NT2/D1 (cell line): Measurements from ENCODE around the gene TCP11L2.

Experiments
- YY1 ChIP-seq: IDR thresholded peaks from 2 replicates; pipeline ENCODE4 v1.6.1; 2011; ENCODE audit not compliant: insufficient read length, insufficient read depth
- ZNF274 ChIP-seq: IDR thresholded peaks from 2 replicates; pipeline ENCODE4 v1.6.1; 2011; ENCODE audit warnings: mild to moderate bottlenecking, low read depth, low read length

GRCh38 chr12:106309671-106310505 lies 7.4 kb downstream of the TCP11L2 start:
- TF ChIP-seq ZNF274 (no peak), YY1 (no peak)
